ENCODE results near the gene ZKSCAN2. TPM values are rescaled to one million over a fixed set of nuclear protein-coding genes. Genes with fewer than 3 reads are reported as not detected.

Gene ZKSCAN2
- polyA plus RNA-seq, 3 donors = 0.44 to 0.79 (median 0.56) TPM

GRCh38 chr16:25213709-25214397 lies 43.8 kb downstream of the ZKSCAN2 start:
- Mint-ChIP-seq H3K36me3 (no peaks in the 10 kb centered on the region), H3K27ac (no peak overlapping the region), H3K9me3 (no peaks in the 10 kb centered on the region), H3K4me3 (no peak overlapping the region), H3K27me3 (ENCODE audit: low read depth in 3 of 3) (peaks cover 0 to 4% (median 0%) of the 10 kb centered on the region in 3 donors), H3K4me1 (peaks cover 2% of the 10 kb centered on the region)
- H3K27ac ChIP-seq (ENCODE audit: low read depth in 1 of 2, low read length in 2 of 2) = no peak overlapping the region
- no peaks in the 10 kb centered on the region for H3K4me1 ChIP-seq (ENCODE audit: control insufficient read depth in 1 of 2, insufficient read depth in 2 of 2, low read length in 2 of 2)
- H3K9ac ChIP-seq (ENCODE audit: insufficient read depth, low read length, poor library complexity, severe bottlenecking) = no peak overlapping the region
- H3K9me3 ChIP-seq (replicated peaks in 1 of 2; ENCODE audit: control insufficient read depth in 1 of 2, insufficient read depth in 1 of 2, low read length in 2 of 2) = no peaks in the 10 kb centered on the region
- H3K4me2 ChIP-seq (replicated peaks; ENCODE audit: extremely low read depth, low read length, poor library complexity, severe bottlenecking) = no peak overlapping the region
- H3K36me3 ChIP-seq (replicated peaks in 1 of 2; ENCODE audit: control insufficient read depth in 1 of 2, insufficient read depth in 2 of 2, low read length in 2 of 2) = no peaks in the 10 kb centered on the region
- no peaks in the 10 kb centered on the region for H4K20me1 ChIP-seq (ENCODE audit: insufficient read depth, low read length)
- no peak overlapping the region for H2AFZ ChIP-seq (ENCODE audit: insufficient read depth, low read depth, low read length, poor library complexity, severe bottlenecking)
- H3K4me3 ChIP-seq (replicated peaks in 1 of 3; ENCODE audit: low read depth in 2 of 3, low read length in 3 of 3) = no peak overlapping the region
- TF ChIP-seq CTCF (IDR thresholded peaks at IDR 0.05) = no peak
- 50% methylated on average over 1 of the region's 6 CpGs for WGBS (ENCODE audit: insufficient coverage)
- no peak for DNase-seq
- intact Hi-C loops (cut with micrococcal nuclease) = no loop called here
- H3K27me3 ChIP-seq (ENCODE audit: control insufficient read depth in 2 of 2, insufficient read depth in 2 of 2, low read length in 2 of 2) = no peaks in the 10 kb centered on the region
- H3K79me2 ChIP-seq (ENCODE audit: insufficient read depth, low read length) = no peaks in the 10 kb centered on the region

- no peaks in the 10 kb centered on the region for H3K9me3 ChIP-seq (replicated peaks in 1 of 2; ENCODE audit: control insufficient read depth in 1 of 2, insufficient read depth in 1 of 2, low read length in 2 of 2)
- Mint-ChIP-seq H3K9me3 (no peaks in the 10 kb centered on the region), H3K36me3 (no peaks in the 10 kb centered on the region), H3K27me3 (ENCODE audit: low read depth in 3 of 3) (peaks cover 0 to 4% (median 0%) of the 10 kb centered on the region in 3 donors), H3K27ac (no peak overlapping the region), H3K4me3 (no peak overlapping the region), H3K4me1 (peaks cover 2% of the 10 kb centered on the region)
- 86% methylated on average over 1 of the region's 2 CpGs for WGBS (ENCODE audit: insufficient coverage)
- no peak overlapping the region for H3K9ac ChIP-seq (ENCODE audit: insufficient read depth, low read length, poor library complexity, severe bottlenecking)
- H3K4me3 ChIP-seq (replicated peaks in 1 of 3; ENCODE audit: low read depth in 2 of 3, low read length in 3 of 3) = no peak overlapping the region
- H3K36me3 ChIP-seq (replicated peaks in 1 of 2; ENCODE audit: control insufficient read depth in 1 of 2, insufficient read depth in 2 of 2, low read length in 2 of 2) = no peaks in the 10 kb centered on the region
- H4K20me1 ChIP-seq (ENCODE audit: insufficient read depth, low read length) = no peaks in the 10 kb centered on the region
- no peak overlapping the region for H3K27ac ChIP-seq (ENCODE audit: low read depth in 1 of 2, low read length in 2 of 2)
- H2AFZ ChIP-seq (ENCODE audit: insufficient read depth, low read depth, low read length, poor library complexity, severe bottlenecking) = no peak overlapping the region
- no peak for TF ChIP-seq CTCF (IDR thresholded peaks at IDR 0.05)
- DNase-seq = no peak
- no peaks in the 10 kb centered on the region for H3K27me3 ChIP-seq (ENCODE audit: control insufficient read depth in 2 of 2, insufficient read depth in 2 of 2, low read length in 2 of 2)
- intact Hi-C loops (cut with micrococcal nuclease) = no loop called here
- no peak overlapping the region for H3K4me2 ChIP-seq (replicated peaks; ENCODE audit: extremely low read depth, low read length, poor library complexity, severe bottlenecking)
- no peaks in the 10 kb centered on the region for H3K79me2 ChIP-seq (ENCODE audit: insufficient read depth, low read length)
- no peaks in the 10 kb centered on the region for H3K4me1 ChIP-seq (ENCODE audit: control insufficient read depth in 1 of 2, insufficient read depth in 2 of 2, low read length in 2 of 2)
These were observed 45.0 kb downstream of the ZKSCAN2 start for GRCh38 chr16:25212636-25213035.

Measured in CD14-positive monocyte (primary cell).